Neural cell (in vitro differentiated cells): Measurements from ENCODE around the gene PARVA.

Source experiments
- CTCF ChIP-seq: fragments of 450-650 bp; IDR thresholded peaks from 2 replicates; pipeline ENCODE4 v1.5.1; 2014; ENCODE audit warnings: antibody characterized with exemption, mild to moderate bottlenecking, moderate library complexity; ENCODE audit not compliant: poor library complexity, severe bottlenecking
- EZH2 ChIP-seq: fragments of 200-600, 300-800 bp; shearing (Covaris generic), sonication (generic); IDR thresholded peaks from 2 replicates; pipeline ENCODE4 v1.6.1; 2014; ENCODE audit warnings: antibody characterized with exemption, low read length, borderline replicate concordance, mild to moderate bottlenecking; ENCODE audit not compliant: insufficient read depth, poor library complexity, severe bottlenecking
- MXI1 ChIP-seq: fragments of 450-650 bp; conservative IDR thresholded peaks from 2 replicates; pipeline ENCODE4 v1.6.1; 2014; ENCODE audit warnings: antibody characterized with exemption, mild to moderate bottlenecking; ENCODE audit not compliant: poor library complexity, severe bottlenecking
- POLR2AphosphoS5 ChIP-seq: IDR thresholded peaks from 2 replicates; pipeline ENCODE4 v1.6.1; 2012
- RAD21 ChIP-seq: fragments of 450-650 bp; conservative IDR thresholded peaks from 2 replicates; pipeline ENCODE4 v1.6.1; 2014; ENCODE audit warnings: antibody characterized with exemption, mild to moderate bottlenecking, moderate library complexity
- TAF1 ChIP-seq: IDR thresholded peaks from 2 replicates; pipeline ENCODE4 v1.6.1; 2012; ENCODE audit warnings: low read depth
- TF ChIP-seq, protein P1 (sequence below): IDR thresholded peaks from 2 replicates; pipeline ENCODE4 v1.6.1; 2012; ENCODE audit warnings: borderline replicate concordance

GRCh38 chr11:12376259-12377081, 901 bp upstream of the PARVA start:
- no peak for TF ChIP-seq EZH2
- no peak for TF ChIP-seq TAF1
- no peak for TF ChIP-seq CTCF
- TF ChIP-seq, protein P1, sequence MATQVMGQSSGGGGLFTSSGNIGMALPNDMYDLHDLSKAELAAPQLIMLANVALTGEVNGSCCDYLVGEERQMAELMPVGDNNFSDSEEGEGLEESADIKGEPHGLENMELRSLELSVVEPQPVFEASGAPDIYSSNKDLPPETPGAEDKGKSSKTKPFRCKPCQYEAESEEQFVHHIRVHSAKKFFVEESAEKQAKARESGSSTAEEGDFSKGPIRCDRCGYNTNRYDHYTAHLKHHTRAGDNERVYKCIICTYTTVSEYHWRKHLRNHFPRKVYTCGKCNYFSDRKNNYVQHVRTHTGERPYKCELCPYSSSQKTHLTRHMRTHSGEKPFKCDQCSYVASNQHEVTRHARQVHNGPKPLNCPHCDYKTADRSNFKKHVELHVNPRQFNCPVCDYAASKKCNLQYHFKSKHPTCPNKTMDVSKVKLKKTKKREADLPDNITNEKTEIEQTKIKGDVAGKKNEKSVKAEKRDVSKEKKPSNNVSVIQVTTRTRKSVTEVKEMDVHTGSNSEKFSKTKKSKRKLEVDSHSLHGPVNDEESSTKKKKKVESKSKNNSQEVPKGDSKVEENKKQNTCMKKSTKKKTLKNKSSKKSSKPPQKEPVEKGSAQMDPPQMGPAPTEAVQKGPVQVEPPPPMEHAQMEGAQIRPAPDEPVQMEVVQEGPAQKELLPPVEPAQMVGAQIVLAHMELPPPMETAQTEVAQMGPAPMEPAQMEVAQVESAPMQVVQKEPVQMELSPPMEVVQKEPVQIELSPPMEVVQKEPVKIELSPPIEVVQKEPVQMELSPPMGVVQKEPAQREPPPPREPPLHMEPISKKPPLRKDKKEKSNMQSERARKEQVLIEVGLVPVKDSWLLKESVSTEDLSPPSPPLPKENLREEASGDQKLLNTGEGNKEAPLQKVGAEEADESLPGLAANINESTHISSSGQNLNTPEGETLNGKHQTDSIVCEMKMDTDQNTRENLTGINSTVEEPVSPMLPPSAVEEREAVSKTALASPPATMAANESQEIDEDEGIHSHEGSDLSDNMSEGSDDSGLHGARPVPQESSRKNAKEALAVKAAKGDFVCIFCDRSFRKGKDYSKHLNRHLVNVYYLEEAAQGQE = no peak
- no peak for TF ChIP-seq POLR2AphosphoS5
- no peak for TF ChIP-seq RAD21
- TF ChIP-seq MXI1 = no peak
